Central memory CD4-positive, alpha-beta T cell (primary cell): ENCODE measurements around the gene DENND2C.

ENCODE experiments used
- DNase-seq: peaks from one replicate; pipeline ENCODE4 v3.0.0; 2022
- total RNA-seq, 3 experiments: gene quantifications; one replicate each; lab custom pipeline; 2026; lab: John Stamatoyannopoulos, UW

The DENND2C gene
- total RNA-seq, result 1.3 to 2.1 (median 1.4) reads per million in 3 experiments

GRCh38 chr1:114669562-114670082 lies at the start of gene DENND2C:
Gene DENND2C (minus strand): TSS chr1:114670049. CDS start chr1:114625984, 44,065 bp downstream.
- DNase-seq, result no peak

- DNase-seq, result no peak
Measured at GRCh38 chr1:114719424-114719787, 49.6 kb upstream of the DENND2C start.

- DNase-seq, result no peak
Measured at GRCh38 chr1:114718661-114719423, 49.0 kb upstream of the DENND2C start.

- DNase-seq, result peak; percentile 93
Measured at GRCh38 chr1:114716304-114717170, 46.7 kb upstream of the DENND2C start, which contains the start of gene NRAS. Gene NRAS (minus strand): TSS chr1:114716771. CDS start chr1:114716160, 611 bp downstream.

GRCh38 chr1:114715952-114716303 lies 46.1 kb upstream of the DENND2C start:
- no peak for DNase-seq

GRCh38 chr1:114712977-114713376 lies 43.1 kb upstream of the DENND2C start:
- no peak for DNase-seq

GRCh38 chr1:114710360-114710759 lies 40.5 kb upstream of the DENND2C start:
- no peak for DNase-seq

- DNase-seq, result no peak
Measured at GRCh38 chr1:114707604-114708003, 37.8 kb upstream of the DENND2C start.

- DNase-seq, result no peak
Measured at GRCh38 chr1:114703242-114703641, 33.4 kb upstream of the DENND2C start.

- DNase-seq, result no peak
Measured at GRCh38 chr1:114702737-114703136, 32.9 kb upstream of the DENND2C start.

GRCh38 chr1:114701931-114702330 lies 32.1 kb upstream of the DENND2C start:
- DNase-seq, result no peak

- no peak for DNase-seq
Measured at GRCh38 chr1:114700036-114700600, 30.3 kb upstream of the DENND2C start.

- no peak for DNase-seq
Measured at GRCh38 chr1:114696810-114697209, 27.0 kb upstream of the DENND2C start.

GRCh38 chr1:114695430-114696058 lies 25.7 kb upstream of the DENND2C start, which contains the start of gene AMPD1:
Gene AMPD1 (minus strand): TSS chr1:114695546. CDS start chr1:114695471, 75 bp downstream.
- no peak for DNase-seq

GRCh38 chr1:114694540-114695310 lies 24.9 kb upstream of the DENND2C start:
- DNase-seq, result no peak

GRCh38 chr1:114692947-114693346 lies 23.1 kb upstream of the DENND2C start:
- DNase-seq, result no peak

GRCh38 chr1:114691061-114691460 lies 21.2 kb upstream of the DENND2C start:
- DNase-seq, result no peak

GRCh38 chr1:114690148-114690547 lies 20.3 kb upstream of the DENND2C start:
- DNase-seq, result no peak

GRCh38 chr1:114688526-114688925 lies 18.7 kb upstream of the DENND2C start:
- DNase-seq, result no peak

- DNase-seq, result no peak
Measured at GRCh38 chr1:114685851-114686250, 16.0 kb upstream of the DENND2C start.

- DNase-seq, result no peak
Measured at GRCh38 chr1:114677691-114678090, 7.8 kb upstream of the DENND2C start.

- no peak for DNase-seq
Measured at GRCh38 chr1:114676115-114676514, 6.3 kb upstream of the DENND2C start.
